H9 (cell line): ENCODE measurements around the gene CEMIP2. TPM values are rescaled to one million over a fixed set of nuclear protein-coding genes. Genes with fewer than 3 reads are reported as not detected.

ENCODE experiments used
- DNase-seq: peaks from one replicate; pipeline ENCODE4 v3.0.0-alpha.2; 2017
- H2AFZ ChIP-seq: one replicate; pipeline ENCODE4 v1.6.1; 2013; ENCODE audit warnings: mild to moderate bottlenecking, low read length, control low read depth, moderate library complexity
- H2AK5ac ChIP-seq: 2 replicates; pipeline ENCODE4 v1.6.1; 2013; ENCODE audit warnings: low read length, control low read depth, mixed read lengths; ENCODE audit not compliant: insufficient read length
- H2BK120ac ChIP-seq: one replicate; pipeline ENCODE4 v1.6.1; 2013; ENCODE audit warnings: low read depth, mild to moderate bottlenecking, low read length, control low read depth, inconsistent platforms; ENCODE audit not compliant: poor library complexity, severe bottlenecking
- H2BK12ac ChIP-seq: 2 replicates; pipeline ENCODE4 v1.6.1; 2013; ENCODE audit warnings: low read length, control low read depth, mixed read lengths, low read depth; ENCODE audit not compliant: insufficient read length
- H2BK15ac ChIP-seq: 2 replicates; pipeline ENCODE4 v1.6.1; 2013; ENCODE audit warnings: low read depth, low read length, control low read depth
- H2BK20ac ChIP-seq: one replicate; pipeline ENCODE4 v1.6.1; 2013; ENCODE audit warnings: low read depth, mild to moderate bottlenecking, low read length, control low read depth, inconsistent platforms; ENCODE audit not compliant: poor library complexity, severe bottlenecking
- H2BK5ac ChIP-seq: 2 replicates; pipeline ENCODE4 v1.6.1; 2013; ENCODE audit warnings: low read length, control low read depth, mixed read lengths; ENCODE audit not compliant: insufficient read length
- H3K14ac ChIP-seq: 2 replicates; pipeline ENCODE4 v1.6.1; 2013; ENCODE audit warnings: low read length, control low read depth; ENCODE audit not compliant: insufficient read depth
- H3K18ac ChIP-seq: 2 replicates; pipeline ENCODE4 v1.6.1; 2013; ENCODE audit warnings: low read depth, mild to moderate bottlenecking, mixed read lengths, low read length, control low read depth; ENCODE audit not compliant: insufficient read length
- H3K23ac ChIP-seq: 2 replicates; pipeline ENCODE4 v1.6.1; 2013; ENCODE audit warnings: low read length, control low read depth, mixed read lengths, low read depth; ENCODE audit not compliant: insufficient read length
- H3K23me2 ChIP-seq: 2 replicates; pipeline ENCODE4 v1.6.1; 2013; ENCODE audit warnings: low read depth, mild to moderate bottlenecking, mixed read lengths, low read length, control low read depth; ENCODE audit not compliant: insufficient read length, poor library complexity, severe bottlenecking
- H3K27ac ChIP-seq: 2 replicates; pipeline ENCODE4 v1.5.1; 2013; ENCODE audit warnings: low read length, control low read depth, mixed read lengths, low read depth; ENCODE audit not compliant: insufficient read length
- H3K27me3 ChIP-seq: 2 replicates; pipeline ENCODE4 v1.6.1; 2013; ENCODE audit warnings: low read length, control low read depth, inconsistent platforms; ENCODE audit not compliant: insufficient read depth
- H3K4ac ChIP-seq: 2 replicates; pipeline ENCODE4 v1.6.1; 2013; ENCODE audit warnings: low read depth, mild to moderate bottlenecking, control low read depth, inconsistent platforms, low read length, moderate library complexity
- H3K4me1 ChIP-seq: 2 replicates; pipeline ENCODE4 v1.6.1; 2013; ENCODE audit warnings: low read length, control low read depth, inconsistent platforms; ENCODE audit not compliant: insufficient read depth
- H3K4me2 ChIP-seq: 2 replicates; pipeline ENCODE4 v1.6.1; 2013; ENCODE audit warnings: low read length, control low read depth, mixed read lengths; ENCODE audit not compliant: insufficient read length, insufficient read depth
- H3K56ac ChIP-seq: 2 replicates; pipeline ENCODE4 v1.6.1; 2013; ENCODE audit warnings: low read depth, mild to moderate bottlenecking, mixed read lengths, low read length, control low read depth; ENCODE audit not compliant: insufficient read length
- H3K79me1 ChIP-seq: 2 replicates; pipeline ENCODE4 v1.6.1; 2013; ENCODE audit warnings: low read depth, mild to moderate bottlenecking, moderate library complexity, low read length, control low read depth, inconsistent platforms; ENCODE audit not compliant: insufficient read depth, poor library complexity, severe bottlenecking
- H3K79me2 ChIP-seq: 2 replicates; pipeline ENCODE4 v1.6.1; 2013; ENCODE audit warnings: low read length, control low read depth, inconsistent platforms; ENCODE audit not compliant: insufficient read depth
- H3K9ac ChIP-seq: 2 replicates; pipeline ENCODE4 v1.6.1; 2013; ENCODE audit warnings: low read length, control low read depth, mixed read lengths; ENCODE audit not compliant: insufficient read length; ENCODE audit errors: extremely low read depth
- H3K9me3 ChIP-seq: one replicate; pipeline ENCODE4 v1.6.1; 2013; ENCODE audit warnings: low read depth, low read length, inconsistent platforms; ENCODE audit not compliant: control insufficient read depth
- H3T11ph ChIP-seq: one replicate; pipeline ENCODE4 v1.6.1; 2013; ENCODE audit warnings: mild to moderate bottlenecking, low read length, control low read depth, inconsistent platforms
- H4K20me1 ChIP-seq: one replicate; pipeline ENCODE4 v1.6.1; 2013; ENCODE audit not compliant: control insufficient read depth, insufficient read length, insufficient read depth
- H4K5ac ChIP-seq: 2 replicates; pipeline ENCODE4 v1.6.1; 2013; ENCODE audit warnings: low read depth, mild to moderate bottlenecking, mixed read lengths, low read length, control low read depth; ENCODE audit not compliant: insufficient read length
- H4K8ac ChIP-seq: replicated peaks from 2 replicates; pipeline ENCODE4 v1.6.1; 2013; ENCODE audit warnings: low read length, control low read depth, mixed read lengths, low read depth; ENCODE audit not compliant: insufficient read length
- H4K91ac ChIP-seq: 2 replicates; pipeline ENCODE4 v1.6.1; 2013; ENCODE audit warnings: low read depth, mild to moderate bottlenecking, moderate library complexity, mixed read lengths, low read length, control low read depth; ENCODE audit not compliant: insufficient read length
- H3K27ac Mint-ChIP-seq, 3 experiments: 2 replicates in 2 of 3; 3 replicates in 1 of 3; pipeline ENCODE4 v1.8.0; 2020 to 2021; ENCODE audit warnings: mixed read lengths in 3 of 3, mild to moderate bottlenecking in 1 of 3, moderate library complexity in 1 of 3
- H3K27me3 Mint-ChIP-seq: 2 replicates; pipeline ENCODE4 v1.8.0; 2021; ENCODE audit warnings: low read depth, mild to moderate bottlenecking, moderate library complexity, mixed read lengths
- H3K36me3 Mint-ChIP-seq, 3 experiments: 2 replicates in 2 of 3; 3 replicates in 1 of 3; pipeline ENCODE4 v1.8.0; 2020 to 2021; ENCODE audit warnings: low read depth in 3 of 3, mixed read lengths in 3 of 3; ENCODE audit not compliant: insufficient read depth in 1 of 3
- H3K4me1 Mint-ChIP-seq, 2 experiments: 2 replicates each; pipeline ENCODE4 v1.8.0; 2020; ENCODE audit warnings: mixed read lengths in 2 of 2
- H3K4me3 Mint-ChIP-seq, 2 experiments: 2 replicates in 1 of 2; 3 replicates in 1 of 2; pipeline ENCODE4 v1.8.0; 2020 to 2021; ENCODE audit warnings: mild to moderate bottlenecking in 2 of 2, mixed read lengths in 2 of 2, moderate library complexity in 1 of 2
- H3K9me3 Mint-ChIP-seq, 2 experiments: 2 replicates in 1 of 2; 3 replicates in 1 of 2; pipeline ENCODE4 v1.8.0; 2020; ENCODE audit warnings: mild to moderate bottlenecking in 2 of 2, mixed read lengths in 2 of 2, moderate library complexity in 1 of 2
- WGBS: extraction: QIAGEN DNeasy Blood & Tissue Kit; methylation state at CpG from one replicate; pipeline ENCODE4 v1.1.7; 2013; ENCODE audit warnings: missing lambda C conversion rate, low lambda C conversion rate, mixed read lengths; ENCODE audit not compliant: insufficient read length; ENCODE audit errors: extremely low coverage; 5-methylcytosine and 5-hydroxymethylcytosine counted together
- total RNA-seq: library from RNA; stranded (reverse); gene quantifications from 2 replicates; pipeline ENCODE4 v1.2.1, GENCODE V29; 2021
- TF ChIP-seq, protein P1 (sequence below): fragments of 200-600 bp; sonication (generic); conservative IDR thresholded peaks from 3 replicates; pipeline ENCODE4 v1.8.0; 2021; ENCODE audit warnings: antibody characterized with exemption, mild to moderate bottlenecking

The CEMIP2 gene
- total RNA-seq, 1 experiment from 2014 or later: 77.2 TPM

DNA sequence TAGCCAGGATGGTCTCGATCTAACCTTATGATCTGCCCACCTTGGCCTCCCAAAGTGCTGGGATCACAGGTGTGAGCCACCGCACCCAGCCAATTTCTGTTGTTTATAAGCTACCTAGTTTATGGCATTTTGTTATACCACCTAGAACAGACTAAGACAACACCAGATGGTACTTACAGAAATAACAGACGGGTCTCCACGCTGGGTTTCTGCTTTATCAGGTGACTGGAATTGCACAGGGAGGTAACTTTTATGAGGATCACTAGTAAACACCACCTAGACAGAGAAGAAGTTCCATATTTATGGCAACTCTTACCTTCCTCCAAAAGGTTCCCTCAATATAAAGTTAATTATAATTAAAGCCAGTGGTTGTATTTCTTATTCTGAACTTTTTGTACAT, 74.0 kb downstream of the CEMIP2 start:
- DNase-seq: no peak
- no peak overlapping the region for H2AK5ac ChIP-seq
- no peaks in the 10 kb centered on the region for H3K4me1 ChIP-seq
- no peak overlapping the region for H3K9ac ChIP-seq
- Mint-ChIP-seq H3K27me3 (no peaks in the 10 kb centered on the region; the same call in 1 of the 2 replicates), H3K36me3 (peaks cover 21 to 82% (median 81%) of the 10 kb centered on the region in 3 experiments; a peak in 6 of 7 replicates), H3K4me3 (no peak overlapping the region), H3K27ac (no peak overlapping the region), H3K9me3 (no peaks in the 10 kb centered on the region), H3K4me1 (0 out of 4 replicates have a peak, but pooled peaks cover 0 to 2% of the 10 kb centered on the region in 2 experiments)
- no peaks in the 10 kb centered on the region; the same call in 1 of the 2 replicates for H3K27me3 ChIP-seq
- no peak overlapping the region for H3K18ac ChIP-seq
- no peak overlapping the region for H4K91ac ChIP-seq
- H3T11ph ChIP-seq: no peak overlapping the region
- no peak overlapping the region for H2BK5ac ChIP-seq
- H2AFZ ChIP-seq: no peak overlapping the region
- H4K20me1 ChIP-seq: no peaks in the 10 kb centered on the region
- no peak overlapping the region for H4K5ac ChIP-seq
- no peak overlapping the region for H2BK12ac ChIP-seq
- 0 out of 2 replicates have a peak, but pooled peaks cover 1% of the 10 kb centered on the region for H3K79me2 ChIP-seq
- H3K79me1 ChIP-seq: no peaks in the 10 kb centered on the region
- no peak overlapping the region for H3K14ac ChIP-seq
- no peak overlapping the region for H4K8ac ChIP-seq
- WGBS: no CpG with 5 or more reads among the region's 4 CpGs
- no peak overlapping the region for H2BK120ac ChIP-seq
- no peak overlapping the region for H3K56ac ChIP-seq
- H2BK15ac ChIP-seq: no peak overlapping the region
- H3K23me2 ChIP-seq: no peaks in the 10 kb centered on the region
- no peak overlapping the region for H3K4me2 ChIP-seq
- no peaks in the 10 kb centered on the region for H3K9me3 ChIP-seq
- H3K27ac ChIP-seq: no peak overlapping the region
- no peak overlapping the region for H2BK20ac ChIP-seq
- H3K4ac ChIP-seq: no peak overlapping the region
- no peak overlapping the region for H3K23ac ChIP-seq
- TF ChIP-seq, protein P1, sequence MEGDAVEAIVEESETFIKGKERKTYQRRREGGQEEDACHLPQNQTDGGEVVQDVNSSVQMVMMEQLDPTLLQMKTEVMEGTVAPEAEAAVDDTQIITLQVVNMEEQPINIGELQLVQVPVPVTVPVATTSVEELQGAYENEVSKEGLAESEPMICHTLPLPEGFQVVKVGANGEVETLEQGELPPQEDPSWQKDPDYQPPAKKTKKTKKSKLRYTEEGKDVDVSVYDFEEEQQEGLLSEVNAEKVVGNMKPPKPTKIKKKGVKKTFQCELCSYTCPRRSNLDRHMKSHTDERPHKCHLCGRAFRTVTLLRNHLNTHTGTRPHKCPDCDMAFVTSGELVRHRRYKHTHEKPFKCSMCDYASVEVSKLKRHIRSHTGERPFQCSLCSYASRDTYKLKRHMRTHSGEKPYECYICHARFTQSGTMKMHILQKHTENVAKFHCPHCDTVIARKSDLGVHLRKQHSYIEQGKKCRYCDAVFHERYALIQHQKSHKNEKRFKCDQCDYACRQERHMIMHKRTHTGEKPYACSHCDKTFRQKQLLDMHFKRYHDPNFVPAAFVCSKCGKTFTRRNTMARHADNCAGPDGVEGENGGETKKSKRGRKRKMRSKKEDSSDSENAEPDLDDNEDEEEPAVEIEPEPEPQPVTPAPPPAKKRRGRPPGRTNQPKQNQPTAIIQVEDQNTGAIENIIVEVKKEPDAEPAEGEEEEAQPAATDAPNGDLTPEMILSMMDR: no peak
